ENCODE results near the gene XYLT1. TPM values are rescaled to one million over a fixed set of nuclear protein-coding genes. Genes with fewer than 3 reads are reported as not detected.

Gene XYLT1
- total and polyA plus RNA-seq, 12 donors = 0.29 to 4.0 (median 1.6) TPM

DNA sequence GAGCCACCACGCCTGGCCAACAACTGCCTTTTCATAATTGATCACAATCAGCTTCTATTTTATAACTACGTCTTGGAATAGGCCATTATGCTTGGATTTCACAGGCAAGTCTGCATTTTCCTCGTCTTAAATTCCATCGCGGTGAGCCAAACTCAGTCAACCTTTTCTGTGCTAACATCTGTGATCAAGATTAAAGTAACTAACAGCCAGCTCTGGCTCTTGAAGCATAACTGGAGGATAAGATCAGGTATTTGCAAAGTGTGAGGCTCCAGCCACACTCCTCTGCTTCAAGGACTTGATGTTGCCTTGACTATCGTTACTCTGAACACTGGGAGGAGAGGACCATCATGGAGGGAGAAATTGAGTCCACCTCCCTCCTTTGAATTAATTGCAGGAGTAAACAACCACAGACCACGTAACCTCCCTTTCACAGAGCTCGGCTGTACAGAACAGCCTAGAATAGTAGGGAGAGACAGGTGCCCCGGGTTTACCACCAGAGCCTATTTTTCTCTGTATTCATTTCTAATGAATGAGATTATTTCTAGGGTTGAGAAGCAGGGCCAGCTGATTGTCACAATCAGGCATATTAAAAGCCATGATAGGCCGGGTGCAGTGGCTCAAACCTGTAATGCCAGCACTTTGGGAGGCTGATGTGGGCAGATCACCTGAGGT, 143.0 kb downstream of the XYLT1 start:
- Histone ChIP-seq H3K4me1 (peaks cover 0 to 21% (median 6%) of the 10 kb centered on the region in 9 donors), H3K27ac (no peak overlapping the region), H3K27me3 (no peaks in the 10 kb centered on the region), H3K4me3 (no peak overlapping the region), H3K9me3 (no peaks in the 10 kb centered on the region), H3K36me3 (no peaks in the 10 kb centered on the region)
- DNase-seq = no peak
- intact Hi-C loops (cut with DNase I) = no loop called here
- WGBS, 2 donors = 95 to 97% methylated on average over 10 of the region's 10 CpGs
- TF ChIP-seq CTCF (IDR thresholded peaks at IDR 0.05) = no peak
- ATAC-seq = no peak

DNA sequence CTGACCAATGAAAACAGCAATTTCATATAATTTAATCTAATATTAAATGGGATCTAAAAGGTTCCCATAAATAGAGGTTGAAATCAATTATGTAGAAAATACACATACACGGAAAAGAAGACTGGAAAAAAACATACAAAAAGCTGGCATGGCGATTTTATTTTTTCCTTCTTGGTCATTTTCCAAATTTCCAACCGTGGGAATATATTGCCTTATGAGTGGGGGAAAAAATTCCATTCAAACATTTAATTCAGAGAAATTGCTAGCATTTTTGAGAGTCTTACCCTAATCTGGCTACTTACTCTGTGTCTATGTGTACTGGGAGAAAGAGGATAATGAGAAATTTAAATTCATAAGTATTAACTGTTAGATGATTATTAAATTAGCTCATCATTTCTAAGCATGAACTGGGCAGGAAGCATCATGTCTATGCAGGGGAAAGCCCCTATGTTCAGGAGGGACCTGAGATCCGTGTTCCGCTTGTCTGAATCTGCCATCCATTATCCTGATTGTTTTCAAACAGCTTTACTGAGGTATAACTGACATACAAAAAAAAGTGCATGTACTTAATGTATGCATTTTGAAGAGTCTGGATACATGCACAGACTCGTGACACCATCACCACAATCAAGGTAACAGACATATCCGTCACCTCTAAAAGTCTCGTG, 145.2 kb downstream of the XYLT1 start:
- Histone ChIP-seq H3K27ac (no peak overlapping the region), H3K4me1 (peaks cover 0 to 34% (median 5%) of the 10 kb centered on the region in 9 donors), H3K9me3 (no peaks in the 10 kb centered on the region), H3K4me3 (no peak overlapping the region), H3K27me3 (no peaks in the 10 kb centered on the region), H3K36me3 (no peaks in the 10 kb centered on the region)
- intact Hi-C loops (cut with DNase I) = no loop called here
- DNase-seq = no peak
- WGBS, 2 donors = 79 to 81% methylated on average over 8 of the region's 8 CpGs
- no peak for ATAC-seq
- no peak for TF ChIP-seq CTCF (IDR thresholded peaks at IDR 0.05)

DNA sequence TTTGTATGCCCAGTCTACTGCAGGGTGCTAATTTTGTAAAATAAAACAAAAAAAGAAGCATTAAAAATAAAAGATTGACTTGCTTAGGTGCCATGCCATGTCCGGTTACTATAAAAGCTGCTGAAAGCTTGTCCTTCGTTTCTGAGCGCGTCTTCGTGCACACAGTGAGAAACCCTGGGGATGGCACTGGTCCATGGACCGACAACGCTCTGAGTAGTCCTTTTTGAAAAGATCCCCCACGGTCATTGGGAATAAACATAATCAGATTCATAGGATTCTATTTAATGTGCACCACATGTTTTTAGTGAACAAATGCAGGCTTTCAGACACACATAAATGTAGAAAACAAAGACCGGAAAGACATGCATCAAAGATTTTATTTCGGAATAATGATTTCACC, 146.3 kb downstream of the XYLT1 start:
- DNase-seq (no peak), ATAC-seq (no peak)
- Histone ChIP-seq H3K4me1 (peaks cover 0 to 43% (median 4%) of the 10 kb centered on the region in 9 donors), H3K27ac (no peak overlapping the region), H3K27me3 (no peaks in the 10 kb centered on the region), H3K36me3 (no peaks in the 10 kb centered on the region), H3K9me3 (no peaks in the 10 kb centered on the region), H3K4me3 (no peak overlapping the region)
- intact Hi-C loops (cut with DNase I) = no loop called here
- TF ChIP-seq CTCF (IDR thresholded peaks at IDR 0.05) = no peak
- 85 to 87% methylated on average over 10 of the region's 10 CpGs for WGBS, 2 donors

GRCh38 chr16:17323171-17323570, 147.6 kb downstream of the XYLT1 start:
- Histone ChIP-seq H3K4me1 (peaks cover 0 to 44% (median 0%) of the 10 kb centered on the region in 9 donors), H3K27ac (no peak overlapping the region), H3K36me3 (no peaks in the 10 kb centered on the region), H3K27me3 (no peaks in the 10 kb centered on the region), H3K9me3 (no peaks in the 10 kb centered on the region), H3K4me3 (no peak overlapping the region)
- TF ChIP-seq CTCF (IDR thresholded peaks at IDR 0.05) = no peak
- DNase-seq = no peak
- intact Hi-C loops (cut with DNase I) = no loop called here
- WGBS, 2 donors = 61 to 66% methylated on average over 10 of the region's 10 CpGs
- ATAC-seq = no peak

All from heart right ventricle (tissue), 16 donors.